ENCODE results near the gene SLC6A7. TPM values are rescaled to one million over a fixed set of nuclear protein-coding genes. Genes with fewer than 3 reads are reported as not detected.

Gene SLC6A7
- total RNA-seq, 2 donors from 2014 or later: 5.0 to 24.9 TPM

GRCh38 chr5:150175536-150175935 is 14.3 kb upstream of the SLC6A7 start:
- H3K9me3 ChIP-seq: no peaks in the 10 kb centered on the region
- intact Hi-C loops (cut with DNase I): no loop called here
- peaks cover 27% of the 10 kb centered on the region for H3K4me1 ChIP-seq
- peak overlapping the region in 1 of 2 donors; percentile 74 for H3K9ac ChIP-seq (ENCODE audit: low read depth in 2 of 2, low read length in 2 of 2)
- no peaks in the 10 kb centered on the region for H3K27me3 ChIP-seq
- H3K27ac ChIP-seq: peak overlapping the region; percentile 9
- no peak overlapping the region for H3K4me3 ChIP-seq
- TF ChIP-seq CTCF (IDR thresholded peaks at IDR 0.05): no peak
- DNase-seq: no peak
- no peaks in the 10 kb centered on the region for H3K36me3 ChIP-seq

GRCh38 chr5:150176745-150177477 is 13.0 kb upstream of the SLC6A7 start:
- Histone ChIP-seq H3K27me3 (no peaks in the 10 kb centered on the region), H3K9ac (ENCODE audit: low read depth in 2 of 2, low read length in 2 of 2) (peak overlapping the region in 1 of 2 donors; percentile 74), H3K36me3 (no peaks in the 10 kb centered on the region), H3K4me1 (peaks cover 37% of the 10 kb centered on the region), H3K27ac (peak overlapping the region; percentile 91), H3K4me3 (no peak overlapping the region), H3K9me3 (no peaks in the 10 kb centered on the region)
- intact Hi-C loops (cut with DNase I): no loop called here
- TF ChIP-seq CTCF (IDR thresholded peaks at IDR 0.05): no peak
- DNase-seq: no peak

GRCh38 chr5:150177721-150178120 is 12.1 kb upstream of the SLC6A7 start:
- Histone ChIP-seq H3K9me3 (no peaks in the 10 kb centered on the region), H3K27ac (peak overlapping the region; percentile 91), H3K36me3 (no peaks in the 10 kb centered on the region), H3K4me3 (no peak overlapping the region), H3K4me1 (peaks cover 36% of the 10 kb centered on the region), H3K27me3 (no peaks in the 10 kb centered on the region), H3K9ac (ENCODE audit: low read depth in 2 of 2, low read length in 2 of 2) (peak overlapping the region; percentile 5 to 74)
- no peak for TF ChIP-seq CTCF (IDR thresholded peaks at IDR 0.05)
- intact Hi-C loops (cut with DNase I): no loop called here
- DNase-seq: no peak

- H3K4me3 ChIP-seq: no peak overlapping the region
- H3K27ac ChIP-seq: peak overlapping the region; percentile 91
- TF ChIP-seq CTCF (IDR thresholded peaks at IDR 0.05): no peak
- H3K9ac ChIP-seq (ENCODE audit: low read depth in 2 of 2, low read length in 2 of 2): peak overlapping the region in 1 of 2 donors; percentile 74
- H3K36me3 ChIP-seq: no peaks in the 10 kb centered on the region
- H3K9me3 ChIP-seq: no peaks in the 10 kb centered on the region
- intact Hi-C loops (cut with DNase I): no loop called here
- peaks cover 35% of the 10 kb centered on the region for H3K4me1 ChIP-seq
- peak; percentile 81 for DNase-seq
- H3K27me3 ChIP-seq: no peaks in the 10 kb centered on the region
These were observed 11.6 kb upstream of the SLC6A7 start for GRCh38 chr5:150178262-150178661.

- Histone ChIP-seq H3K27me3 (no peaks in the 10 kb centered on the region), H3K4me3 (no peak overlapping the region), H3K27ac (peak overlapping the region; percentile 91), H3K9ac (ENCODE audit: low read depth in 2 of 2, low read length in 2 of 2) (peak overlapping the region in 1 of 2 donors; percentile 74), H3K9me3 (no peaks in the 10 kb centered on the region), H3K4me1 (peaks cover 41% of the 10 kb centered on the region), H3K36me3 (no peaks in the 10 kb centered on the region)
- no peak for TF ChIP-seq CTCF (IDR thresholded peaks at IDR 0.05)
- intact Hi-C loops (cut with DNase I): no loop called here
- no peak for DNase-seq
These were observed 10.7 kb upstream of the SLC6A7 start for GRCh38 chr5:150179019-150179620.

Measured in colonic mucosa (tissue), 4 donors.